Mucosa of stomach (tissue), 1 donor: ENCODE results near the gene GOLM1.
"Not testable (repeated sequence)": the region's sequence is repeated elsewhere in the genome, so short reads cannot be mapped to it uniquely, and the experiment has no call there.

Experiments
- H3K27me3 ChIP-seq: one replicate; pipeline ENCODE4 v1.7.0; 2013; ENCODE audit warnings: mild to moderate bottlenecking, low read length; ENCODE audit not compliant: control insufficient read depth, insufficient read depth
- H3K36me3 ChIP-seq: one replicate; pipeline ENCODE4 v1.7.0; 2013; ENCODE audit warnings: low read length; ENCODE audit not compliant: control insufficient read depth, insufficient read depth
- H3K4me1 ChIP-seq: one replicate; pipeline ENCODE4 v1.7.0; 2013; ENCODE audit warnings: mild to moderate bottlenecking, low read length; ENCODE audit not compliant: control insufficient read depth, insufficient read depth
- H3K4me3 ChIP-seq: one replicate; pipeline ENCODE4 v1.7.0; 2013; ENCODE audit warnings: low read length
- H3K9ac ChIP-seq: one replicate; pipeline ENCODE4 v1.7.0; 2013; ENCODE audit warnings: mild to moderate bottlenecking, low read length, moderate library complexity
- H3K9me3 ChIP-seq: one replicate; pipeline ENCODE4 v1.7.0; 2013; ENCODE audit warnings: mild to moderate bottlenecking, low read length, moderate library complexity; ENCODE audit not compliant: control insufficient read depth
- donor health status: Pancreatic carcinoma.

GOLM1 gene

DNA sequence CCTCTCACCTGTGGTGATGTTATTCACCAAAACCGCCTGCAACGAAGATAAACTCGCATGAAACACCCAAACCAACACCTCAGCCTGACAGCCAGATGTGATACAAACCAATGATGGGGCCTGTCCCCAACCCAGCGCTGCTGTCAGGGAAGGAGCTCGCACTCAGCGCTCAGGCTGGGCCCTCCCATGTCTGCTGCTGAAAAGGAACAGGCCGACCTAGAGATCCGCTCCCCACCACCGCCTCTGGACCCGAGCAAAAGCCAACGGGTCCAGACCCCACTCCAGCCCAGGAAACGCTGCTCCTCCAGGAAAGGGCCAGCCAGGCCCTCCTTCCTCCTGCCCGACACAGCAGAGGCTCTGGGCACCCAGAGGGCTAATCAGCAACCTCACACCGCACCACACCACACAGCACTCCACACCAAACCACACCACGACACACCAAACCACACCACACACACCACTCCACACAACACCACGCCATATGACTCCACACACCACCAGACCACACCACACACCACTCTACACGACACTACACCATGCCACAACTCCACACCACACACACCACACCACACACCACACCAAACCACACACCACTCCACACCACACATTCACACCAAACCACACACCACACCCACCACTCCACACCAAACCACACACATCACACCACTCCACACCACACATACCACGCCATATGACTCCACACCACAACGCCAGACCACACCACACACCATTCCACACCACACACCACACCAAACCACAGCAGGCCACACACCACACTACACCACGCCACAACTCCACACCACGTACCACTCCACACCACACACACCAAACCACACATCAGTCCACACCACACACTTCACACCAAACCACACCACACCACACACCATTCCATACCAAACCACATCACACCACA lies 46.5 kb downstream of the GOLM1 start:
- H3K4me1 ChIP-seq, result peaks cover 4% of the 10 kb centered on the region
- H3K27me3 ChIP-seq, result no peaks in the 10 kb centered on the region
- H3K4me3 ChIP-seq, result no peak overlapping the region
- H3K9me3 ChIP-seq, result no peaks in the 10 kb centered on the region
- H3K9ac ChIP-seq, result no peak overlapping the region
- peaks cover 7% of the 10 kb centered on the region for H3K36me3 ChIP-seq

DNA sequence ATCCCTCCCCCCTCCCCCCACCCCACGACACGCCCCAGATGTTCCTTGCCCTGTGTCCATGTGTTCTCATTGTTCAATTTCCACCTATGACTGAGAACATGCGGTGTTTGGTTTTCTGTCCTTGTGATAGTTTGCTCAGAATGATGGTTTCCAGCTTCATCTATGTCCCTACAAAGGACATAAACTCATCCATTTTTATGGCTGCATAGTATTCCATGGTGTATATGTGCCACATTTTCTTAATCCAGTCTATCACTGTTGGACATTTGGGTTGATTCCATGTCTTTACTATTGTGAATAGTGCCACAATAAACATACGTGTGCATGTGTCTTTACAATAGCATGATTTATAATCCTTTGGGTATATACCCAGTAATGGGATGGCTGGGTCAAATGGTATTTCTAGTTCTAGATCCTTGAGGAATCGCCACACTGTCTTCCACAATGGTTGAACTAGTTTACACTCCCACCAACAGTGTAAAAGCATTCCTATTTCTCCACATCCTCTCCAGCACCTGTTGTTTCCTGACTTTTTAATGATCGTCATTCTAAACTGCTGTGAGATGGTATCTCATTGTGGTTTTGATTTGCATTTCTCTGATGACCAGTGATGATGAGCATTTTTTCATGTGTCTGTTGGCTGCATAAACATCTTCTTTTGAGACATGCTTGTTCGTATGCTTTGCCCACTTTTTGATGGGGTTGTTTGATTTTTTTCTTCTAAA lies 51.2 kb downstream of the GOLM1 start:
- not testable (repeated sequence) for H3K36me3 ChIP-seq, H3K9me3 ChIP-seq, H3K27me3 ChIP-seq, H3K4me3 ChIP-seq, H3K9ac ChIP-seq, H3K4me1 ChIP-seq

DNA sequence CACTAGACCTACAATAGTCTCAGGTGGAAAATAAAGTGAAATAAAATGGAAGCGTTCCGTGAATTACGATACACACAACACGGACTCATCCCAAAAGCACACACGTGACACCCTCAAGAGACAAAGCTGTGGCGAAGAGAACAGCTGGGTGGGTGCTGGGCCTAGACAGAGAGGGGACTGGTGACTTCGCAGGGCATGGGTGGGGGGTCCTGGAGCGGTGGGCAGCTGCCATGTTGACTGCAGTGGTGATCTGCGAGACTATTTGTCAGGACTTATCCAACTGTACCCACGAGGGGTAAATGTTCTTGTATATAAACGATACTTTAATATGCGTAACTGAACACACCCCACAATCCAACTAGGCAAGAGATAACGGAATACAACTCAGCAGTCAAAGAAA lies 52.0 kb downstream of the GOLM1 start:
- no peak overlapping the region for H3K4me3 ChIP-seq
- H3K36me3 ChIP-seq, result no peaks in the 10 kb centered on the region
- H3K9me3 ChIP-seq, result no peaks in the 10 kb centered on the region
- no peaks in the 10 kb centered on the region for H3K27me3 ChIP-seq
- no peak overlapping the region for H3K9ac ChIP-seq
- peaks cover 4% of the 10 kb centered on the region for H3K4me1 ChIP-seq

DNA sequence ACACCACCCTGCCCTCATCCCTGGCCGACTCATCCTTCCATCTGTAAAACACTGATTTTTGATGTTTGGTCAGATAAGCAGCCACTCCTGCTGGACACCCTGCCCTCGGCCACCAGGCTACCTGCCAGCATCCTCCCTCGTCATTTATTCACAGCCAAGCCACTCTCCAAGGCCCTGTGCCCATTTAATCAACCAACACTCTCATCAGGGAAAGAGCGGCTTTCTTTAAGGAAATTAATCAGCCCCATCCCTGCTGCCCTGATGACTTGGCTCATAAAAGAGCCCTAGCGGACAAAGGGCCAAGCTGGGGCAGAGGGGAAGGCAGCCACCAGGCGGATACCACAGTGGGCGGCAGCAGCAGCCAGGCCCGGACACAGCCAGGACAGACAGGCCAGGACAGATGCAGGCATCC lies 52.4 kb downstream of the GOLM1 start:
- no peak overlapping the region for H3K4me3 ChIP-seq
- peaks cover 6% of the 10 kb centered on the region for H3K4me1 ChIP-seq
- no peak overlapping the region for H3K9ac ChIP-seq
- no peaks in the 10 kb centered on the region for H3K9me3 ChIP-seq
- no peaks in the 10 kb centered on the region for H3K36me3 ChIP-seq
- no peaks in the 10 kb centered on the region for H3K27me3 ChIP-seq

DNA sequence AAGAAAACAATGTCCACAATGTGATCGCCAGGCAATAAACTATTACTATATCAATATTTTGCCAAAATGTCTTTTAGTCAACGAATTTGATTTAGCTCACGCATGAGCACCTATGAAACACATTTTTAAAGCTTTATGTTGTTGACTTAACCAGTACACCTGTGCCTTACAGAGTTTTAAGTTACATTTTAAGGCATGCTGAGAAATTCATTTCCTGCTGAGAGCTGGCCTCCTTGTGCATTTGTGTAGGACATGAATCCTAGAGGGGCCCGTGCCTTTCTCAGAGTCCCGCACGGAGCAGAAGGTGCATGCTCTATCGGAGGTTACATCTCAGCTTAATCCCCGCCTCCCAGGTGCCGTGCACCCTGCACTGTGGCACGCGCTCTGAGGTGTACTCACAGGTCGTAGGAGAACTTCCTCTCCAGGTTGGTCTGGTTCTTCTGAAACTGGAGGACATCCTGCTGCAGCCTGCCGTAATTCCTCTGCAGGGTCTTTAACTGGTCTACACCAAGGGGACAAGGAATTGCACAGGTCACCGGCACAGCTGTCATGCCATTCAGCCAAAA lies 53.2 kb downstream of the GOLM1 start:
- Histone ChIP-seq H3K9me3 (no peaks in the 10 kb centered on the region), H3K27me3 (no peaks in the 10 kb centered on the region), H3K4me3 (no peak overlapping the region), H3K36me3 (no peaks in the 10 kb centered on the region), H3K4me1 (peaks cover 11% of the 10 kb centered on the region), H3K9ac (no peak overlapping the region)

DNA sequence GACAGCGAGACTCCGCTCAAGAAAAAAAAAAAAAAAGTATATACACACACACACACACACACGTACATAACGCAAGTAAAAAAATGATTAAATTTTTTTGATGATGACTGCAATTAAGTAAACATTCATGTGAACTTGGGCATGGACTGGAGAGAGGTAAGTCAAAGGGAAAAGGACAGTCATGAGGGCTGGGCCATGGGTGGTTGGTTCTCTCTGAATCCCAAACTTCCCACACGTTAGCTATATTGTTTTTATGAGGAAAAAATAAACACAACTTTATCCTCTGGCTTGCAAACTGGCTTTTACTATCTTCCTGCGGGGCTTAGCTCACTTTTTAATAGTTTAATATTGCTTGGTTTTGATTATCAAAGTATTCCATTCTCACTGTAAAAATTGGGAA lies 53.7 kb downstream of the GOLM1 start:
- no peak overlapping the region for H3K4me3 ChIP-seq
- H3K9ac ChIP-seq, result no peak overlapping the region
- H3K9me3 ChIP-seq, result no peaks in the 10 kb centered on the region
- no peaks in the 10 kb centered on the region for H3K36me3 ChIP-seq
- H3K27me3 ChIP-seq, result no peaks in the 10 kb centered on the region
- H3K4me1 ChIP-seq, result peaks cover 12% of the 10 kb centered on the region

DNA sequence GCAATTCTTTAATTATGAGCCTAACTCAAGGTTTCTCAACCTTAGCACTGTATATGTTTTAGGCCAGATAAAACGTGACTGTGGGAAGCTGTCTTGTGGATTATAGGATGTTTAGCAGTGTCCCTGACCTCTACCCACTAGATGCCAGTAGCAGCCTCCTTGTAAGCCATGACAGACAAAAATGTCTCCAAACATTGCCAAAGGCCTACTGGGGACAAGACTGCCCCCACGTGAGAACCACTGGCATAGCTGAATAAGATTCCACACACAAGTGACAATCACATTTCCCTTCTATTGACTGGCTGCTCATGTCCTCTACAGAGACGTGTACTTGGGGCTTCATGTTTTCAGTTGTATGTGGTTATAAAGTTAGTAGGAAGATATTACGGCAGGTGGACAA lies 55.4 kb downstream of the GOLM1 start:
- H3K27me3 ChIP-seq, result no peaks in the 10 kb centered on the region
- no peak overlapping the region for H3K4me3 ChIP-seq
- no peaks in the 10 kb centered on the region for H3K9me3 ChIP-seq
- peaks cover 12% of the 10 kb centered on the region for H3K4me1 ChIP-seq
- H3K36me3 ChIP-seq, result peaks cover 3% of the 10 kb centered on the region
- no peak overlapping the region for H3K9ac ChIP-seq

DNA sequence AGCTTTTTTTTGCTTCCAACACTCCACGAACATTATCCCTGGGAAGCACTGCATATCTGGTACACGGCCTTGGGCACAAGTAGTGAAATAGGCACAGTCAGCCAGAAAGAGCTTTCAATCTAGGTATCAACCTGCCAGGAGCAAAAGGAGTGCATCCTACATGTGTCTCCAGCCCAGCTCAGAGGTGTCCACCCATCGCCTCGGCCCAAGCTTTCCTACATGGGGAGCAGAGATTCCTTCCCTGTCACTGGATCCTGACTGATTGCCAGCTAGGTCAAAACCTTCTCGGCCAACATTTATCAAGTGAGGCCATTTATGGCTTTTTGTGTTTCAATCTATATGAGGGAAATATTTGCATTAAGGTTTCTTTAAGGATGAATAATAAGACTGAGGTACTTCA lies 55.8 kb downstream of the GOLM1 start:
- Histone ChIP-seq H3K36me3 (peaks cover 3% of the 10 kb centered on the region), H3K9ac (no peak overlapping the region), H3K27me3 (no peaks in the 10 kb centered on the region), H3K4me1 (peaks cover 12% of the 10 kb centered on the region), H3K9me3 (no peaks in the 10 kb centered on the region), H3K4me3 (no peak overlapping the region)

DNA sequence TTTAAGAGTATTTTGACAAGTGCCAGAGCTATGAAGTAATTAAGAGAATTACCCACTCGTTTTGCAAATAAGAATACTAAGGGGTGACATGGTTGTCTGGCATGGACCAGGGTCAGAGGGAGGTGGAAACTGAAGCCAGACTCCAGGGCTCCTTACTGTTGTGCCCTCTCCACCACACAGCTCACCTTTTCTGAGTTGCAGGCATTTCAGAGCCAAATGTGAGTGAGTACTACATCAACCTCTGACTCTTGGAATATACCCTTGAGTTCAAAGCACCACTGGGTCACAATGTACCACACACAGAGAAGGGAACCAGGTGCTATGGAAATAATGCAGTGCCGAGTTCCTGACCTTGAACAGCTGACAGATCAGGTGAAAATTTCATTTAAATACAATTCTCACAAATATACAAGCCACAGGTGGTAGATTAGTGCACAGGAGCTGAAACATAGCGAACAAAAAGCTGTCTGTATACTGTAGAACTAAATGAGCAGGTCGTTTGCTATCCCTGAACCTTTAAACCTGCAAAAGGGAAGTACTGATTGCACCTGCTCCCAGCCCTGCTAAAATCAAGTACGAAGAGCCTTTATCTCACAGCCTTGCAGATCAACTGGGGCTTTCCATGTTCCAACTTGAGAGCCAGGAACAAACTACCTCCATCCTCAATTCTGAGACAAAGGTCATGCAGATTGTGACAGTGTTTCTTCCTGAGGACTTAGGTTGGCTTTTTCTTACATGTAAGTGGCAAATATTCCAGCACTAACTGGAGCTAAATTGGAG lies 57.0 kb downstream of the GOLM1 start:
- H3K9me3 ChIP-seq, result no peaks in the 10 kb centered on the region
- H3K4me3 ChIP-seq, result no peak overlapping the region
- H3K27me3 ChIP-seq, result no peaks in the 10 kb centered on the region
- H3K36me3 ChIP-seq, result peaks cover 3% of the 10 kb centered on the region
- H3K4me1 ChIP-seq, result peaks cover 12% of the 10 kb centered on the region
- no peak overlapping the region for H3K9ac ChIP-seq

DNA sequence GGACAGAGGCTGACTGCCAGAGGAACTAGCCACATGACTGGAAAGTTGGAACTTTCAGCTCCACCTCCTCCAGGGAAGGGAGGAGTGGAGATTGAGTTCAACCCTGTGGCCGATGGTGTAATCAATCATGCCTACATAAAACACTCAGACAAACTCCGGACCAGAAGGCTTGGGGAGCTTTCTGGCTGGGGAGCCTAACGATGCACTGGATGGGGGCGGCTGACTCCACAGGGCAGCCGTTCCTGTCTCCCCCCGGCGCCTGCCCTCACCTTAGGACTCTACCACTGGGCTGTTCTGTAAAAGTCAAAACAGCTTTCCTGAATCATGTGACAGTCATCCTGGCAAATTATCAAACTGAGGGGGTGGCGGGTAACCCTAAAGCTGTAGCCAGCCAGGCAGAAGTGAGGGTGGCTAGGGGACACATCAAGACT lies 58.0 kb downstream of the GOLM1 start:
- Histone ChIP-seq H3K27me3 (no peaks in the 10 kb centered on the region), H3K36me3 (peaks cover 7% of the 10 kb centered on the region), H3K4me3 (no peak overlapping the region), H3K9ac (no peak overlapping the region), H3K4me1 (peaks cover 18% of the 10 kb centered on the region), H3K9me3 (no peaks in the 10 kb centered on the region)

DNA sequence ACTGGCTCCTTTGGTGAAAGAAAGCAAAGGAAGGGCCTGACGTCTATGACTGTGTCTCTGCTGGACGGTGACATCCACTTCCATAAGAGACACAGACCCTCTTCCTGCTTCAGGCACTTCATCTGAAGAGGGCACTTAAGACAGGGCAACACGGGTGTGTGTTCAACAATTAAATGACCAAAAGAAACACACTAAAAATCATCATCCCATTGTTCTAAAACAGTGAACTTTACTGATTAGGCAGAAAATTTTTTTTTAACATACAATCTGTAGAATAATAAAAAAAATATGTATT lies 58.5 kb downstream of the GOLM1 start:
- Histone ChIP-seq H3K4me3 (no peak overlapping the region), H3K9ac (no peak overlapping the region), H3K27me3 (no peaks in the 10 kb centered on the region), H3K36me3 (peaks cover 12% of the 10 kb centered on the region), H3K9me3 (no peaks in the 10 kb centered on the region), H3K4me1 (peaks cover 19% of the 10 kb centered on the region)
